Measurements from ENCODE around the gene SLC26A1.

DNA sequence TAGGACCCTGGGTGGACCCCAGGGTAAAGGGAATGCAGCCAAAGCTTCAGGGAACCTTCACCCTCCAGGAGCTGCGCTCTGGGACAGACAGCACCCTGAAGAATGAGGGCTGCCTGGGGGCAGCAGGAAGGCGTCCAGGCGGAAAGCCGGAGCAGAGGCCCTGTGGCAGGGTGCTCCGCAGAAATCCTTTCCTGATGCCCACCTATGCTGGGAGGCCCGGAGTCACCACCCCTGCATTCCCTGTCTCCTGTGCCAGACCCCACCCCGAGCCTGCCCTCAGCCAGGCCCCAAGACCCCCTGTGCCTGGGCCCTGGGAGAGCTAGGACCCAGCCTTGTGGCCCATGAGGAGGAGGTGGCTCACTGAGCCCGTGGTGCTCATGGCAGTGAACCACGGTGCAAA is 18.5 kb downstream of the SLC26A1 start:
- TF ChIP-seq CTCF (IDR thresholded peaks at IDR 0.05): no peak
- TF ChIP-seq POLR2AphosphoS5 (IDR thresholded peaks at IDR 0.05): no peak
